OCI-LY7 (cell line): ENCODE measurements around the gene CELA3B. TPM values are rescaled to one million over a fixed set of nuclear protein-coding genes. Genes with fewer than 3 reads are reported as not detected.
"Not testable (repeated sequence)": the region's sequence is repeated elsewhere in the genome, so short reads cannot be mapped to it uniquely, and the experiment has no call there.

Experiments
- BruUV-seq: library from RNA; stranded (reverse); fragments of 400-500 nt; replicated peaks from 2 replicates; lab custom pipeline; 2021; lab: Mats Ljungman, UMichigan
- CTCF ChIA-PET: fragments of 300-600 bp; sonication (Branson Sonifier 250); formaldehyde crosslinking; loops from one replicate; lab custom pipeline; 2022; ENCODE audit warnings: antibody characterized with exemption; ENCODE audit not compliant: unreplicated experiment; lab: Charles Lee
- POLR2A ChIA-PET: fragments of 300-600 bp; sonication (Branson Sonifier 250); formaldehyde crosslinking; loops from one replicate; lab custom pipeline; 2022; ENCODE audit warnings: antibody characterized with exemption; lab: Charles Lee
- DNase-seq: peaks from one replicate; pipeline ENCODE4 v3.0.0-alpha.2; 2015; ENCODE audit warnings: low spot score
- H2AFZ ChIP-seq: fragments of 200-600 bp; sonication (generic), shearing (Covaris generic); 2 replicates; pipeline ENCODE4 v1.6.1; 2014; ENCODE audit warnings: mild to moderate bottlenecking, antibody characterized with exemption, low read length, moderate library complexity
- H3K27ac ChIP-seq: fragments of 200-600 bp; sonication (generic); 2 replicates; pipeline ENCODE4 v1.5.1; 2014; ENCODE audit warnings: mixed run types, low read depth, mild to moderate bottlenecking, moderate library complexity, low read length, inconsistent platforms; ENCODE audit not compliant: poor library complexity, severe bottlenecking
- H3K36me3 ChIP-seq: fragments of 200-600 bp; sonication (generic); 2 replicates; pipeline ENCODE4 v1.6.1; 2014; ENCODE audit warnings: mild to moderate bottlenecking, antibody characterized with exemption, low read length, moderate library complexity, mixed read lengths; ENCODE audit not compliant: insufficient read depth
- H3K4me1 ChIP-seq: fragments of 200-600 bp; sonication (generic); 2 replicates; pipeline ENCODE4 v1.5.1; 2014; ENCODE audit warnings: mild to moderate bottlenecking, low read length; ENCODE audit not compliant: insufficient read depth, poor library complexity, severe bottlenecking
- H3K4me2 ChIP-seq: fragments of 200-600 bp; sonication (generic); 2 replicates; pipeline ENCODE4 v1.6.1; 2014; ENCODE audit warnings: mild to moderate bottlenecking, low read length
- H3K4me3 ChIP-seq: fragments of 200-600 bp; sonication (generic); 2 replicates; pipeline ENCODE4 v1.5.1; 2014; ENCODE audit warnings: mild to moderate bottlenecking, low read depth, low read length; ENCODE audit not compliant: poor library complexity, severe bottlenecking
- H3K79me2 ChIP-seq: fragments of 200-600 bp; sonication (generic); 2 replicates; pipeline ENCODE4 v1.6.1; 2016; ENCODE audit warnings: low read depth, mild to moderate bottlenecking, low read length, moderate library complexity, mixed read lengths; ENCODE audit not compliant: insufficient read depth
- H3K9me2 ChIP-seq: fragments of 200-600 bp; sonication (generic); 2 replicates; pipeline ENCODE4 v1.6.1; 2016; ENCODE audit warnings: mild to moderate bottlenecking, low read length, mixed read lengths; ENCODE audit not compliant: insufficient read depth
- H3K9me3 ChIP-seq: fragments of 200-600 bp; sonication (generic); 2 replicates; pipeline ENCODE4 v1.6.1; 2014; ENCODE audit warnings: mild to moderate bottlenecking, mixed run types, low read length, mixed read lengths
- H4K20me1 ChIP-seq: fragments of 200-600 bp; sonication (generic); 2 replicates; pipeline ENCODE4 v1.6.1; 2014; ENCODE audit warnings: mild to moderate bottlenecking, antibody characterized with exemption, low read length, moderate library complexity, mixed read lengths; ENCODE audit not compliant: insufficient read depth
- intact Hi-C: fragments of 100-400 bp; cut with micrococcal nuclease; formaldehyde crosslinking; loops from one replicate; pipeline ENCODE4 v1.10.0; 2022; ENCODE audit not compliant: unreplicated experiment
- total RNA-seq, 2 experiments: library from RNA; depleted of rRNA in 1 of 2; stranded (reverse); fragments of >200 nt in 1 of 2; shearing (Covaris generic) in 1 of 2; gene quantifications; 2 replicates each; pipeline ENCODE4 v1.2.3, GENCODE V29; 2014 to 2022

CELA3B gene
- total RNA-seq, 2 experiments from 2014 or later = not detected

DNA sequence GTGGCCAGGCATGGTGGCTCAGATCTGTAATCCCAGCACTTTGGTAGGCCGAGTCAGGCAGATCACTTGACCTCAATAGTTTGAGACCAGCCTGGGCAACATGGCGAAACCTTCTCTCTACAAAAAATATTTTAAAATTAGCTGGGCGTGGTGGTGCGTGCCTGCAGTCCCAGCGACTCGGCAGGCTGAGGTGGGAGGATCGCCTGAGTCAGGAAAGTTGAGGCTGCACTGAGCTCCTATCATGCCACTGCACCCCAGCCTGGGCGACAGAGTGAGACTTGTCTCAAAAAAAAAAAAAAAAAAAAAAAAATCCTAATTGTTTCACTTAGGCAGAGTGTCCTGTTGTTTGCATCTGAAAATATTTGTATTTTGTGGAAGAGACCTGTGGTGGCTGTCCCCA is 17.9 kb downstream of the CELA3B start:
- CTCF ChIA-PET, H3K27ac ChIP-seq, H3K4me3 ChIP-seq: not testable (repeated sequence)

DNA sequence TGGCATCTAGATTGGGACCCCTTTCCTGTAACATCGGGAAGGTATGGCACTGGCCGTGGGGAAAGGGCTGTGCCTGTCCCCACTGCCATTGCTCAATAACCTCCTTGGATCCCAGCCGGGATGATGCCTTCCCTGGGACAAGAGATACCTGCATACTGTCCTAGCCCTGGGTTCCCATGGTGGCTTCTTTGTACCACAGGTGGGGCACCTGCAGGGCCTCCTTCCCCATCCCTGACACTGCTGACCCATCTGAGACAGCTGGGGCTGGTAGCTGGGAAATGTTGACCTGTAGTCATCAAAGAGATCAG is 19.8 kb downstream of the CELA3B start:
- H3K4me1 ChIP-seq, H3K9me3 ChIP-seq, H3K36me3 ChIP-seq, BruUV-seq, CTCF ChIA-PET, DNase-seq, H2AFZ ChIP-seq, H3K27ac ChIP-seq, H4K20me1 ChIP-seq, intact Hi-C loops, H3K9me2 ChIP-seq, H3K4me3 ChIP-seq, H3K79me2 ChIP-seq, H3K4me2 ChIP-seq: not testable (repeated sequence)
- POLR2A ChIA-PET = interaction anchor here (0.6 kb wide), 1 partner anchor 391 kb away, joined by 3 read pairs; no protein-coding TSS in a partner anchor

More for the DNA sequence above, 17.9 kb downstream of the CELA3B start:
- H3K9me3 ChIP-seq, H3K36me3 ChIP-seq, H3K9me2 ChIP-seq, BruUV-seq, H2AFZ ChIP-seq, H3K4me1 ChIP-seq, intact Hi-C loops, H4K20me1 ChIP-seq, DNase-seq, H3K79me2 ChIP-seq, H3K4me2 ChIP-seq: not testable (repeated sequence)
- POLR2A ChIA-PET = interaction anchor here (0.7 kb wide), 1 partner anchor 213 kb away, joined by 7 read pairs; no protein-coding TSS in a partner anchor

DNA sequence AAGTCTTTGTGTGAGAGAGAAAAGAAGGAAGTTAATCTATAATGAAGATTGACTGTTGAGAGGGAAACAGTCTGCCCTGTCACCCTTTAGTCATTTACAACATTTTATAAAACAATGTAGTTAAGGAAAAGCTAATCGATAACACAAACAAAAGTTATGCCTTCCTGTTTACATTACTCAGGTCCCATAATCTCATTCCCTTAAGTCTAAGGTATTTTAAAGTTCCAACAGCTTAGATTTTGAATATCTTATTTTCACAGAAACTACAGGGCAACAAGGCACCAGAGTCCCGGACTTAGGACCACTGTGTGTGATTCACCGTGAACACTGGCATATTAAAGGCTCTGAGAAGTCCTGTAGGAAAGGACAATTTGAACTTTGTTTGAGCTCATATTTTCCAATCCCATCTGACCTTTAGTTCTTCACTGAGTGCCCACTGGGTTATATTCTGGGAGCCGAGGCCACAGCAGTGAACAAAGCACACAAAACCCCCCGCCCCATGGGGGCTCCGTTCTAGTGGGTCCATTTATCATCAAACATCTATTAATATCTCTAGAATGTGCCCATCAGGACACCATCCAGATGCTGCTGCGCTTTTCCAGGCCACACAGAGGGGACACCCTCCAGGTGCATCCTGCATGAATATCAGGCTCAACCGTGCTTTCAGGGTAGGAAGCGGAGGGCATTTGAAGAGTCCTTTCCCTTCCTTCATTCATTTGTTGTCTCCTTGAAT is 21.2 kb downstream of the CELA3B start:
- DNase-seq, H3K4me2 ChIP-seq, intact Hi-C loops, CTCF ChIA-PET, H3K4me1 ChIP-seq, H3K79me2 ChIP-seq, BruUV-seq, H3K9me2 ChIP-seq, H4K20me1 ChIP-seq, POLR2A ChIA-PET, H3K36me3 ChIP-seq, H3K4me3 ChIP-seq, H3K9me3 ChIP-seq, H2AFZ ChIP-seq, H3K27ac ChIP-seq: not testable (repeated sequence)

DNA sequence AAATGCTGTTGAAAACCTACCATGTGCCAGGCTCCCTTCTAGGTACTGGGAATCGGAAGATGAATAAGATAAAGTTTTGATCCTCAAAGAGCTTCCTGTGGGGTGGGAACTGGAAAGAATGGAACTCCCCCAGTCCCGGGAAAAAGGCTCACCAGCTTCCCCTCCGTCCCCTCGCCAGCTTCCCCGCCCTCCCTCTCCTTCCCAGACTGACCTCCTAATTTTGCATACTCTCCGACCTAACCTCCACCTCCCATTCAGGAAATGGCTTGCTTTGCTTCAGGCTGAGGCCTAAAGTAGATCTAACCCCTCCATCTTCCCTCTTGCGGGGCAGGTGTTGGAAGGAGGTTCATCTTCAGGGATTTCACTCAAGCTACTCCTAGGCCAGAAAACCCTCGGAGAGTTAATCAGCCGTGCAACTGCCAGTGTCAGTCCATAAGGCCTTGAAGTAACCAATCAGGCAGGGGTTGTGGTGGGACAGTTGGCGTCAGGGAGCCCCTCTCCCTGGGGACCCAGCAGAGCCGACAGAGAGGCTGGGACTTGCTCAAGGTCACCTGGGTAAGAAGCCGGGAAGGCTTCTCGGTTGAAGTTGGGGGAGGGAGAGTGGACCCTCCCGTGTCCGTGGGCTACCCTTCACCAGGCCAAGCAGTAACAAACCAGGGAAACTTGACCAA is 21.9 kb downstream of the CELA3B start:
- H3K27ac ChIP-seq, POLR2A ChIA-PET, H3K9me3 ChIP-seq, DNase-seq, H3K4me2 ChIP-seq, H3K9me2 ChIP-seq, CTCF ChIA-PET, H3K4me3 ChIP-seq, BruUV-seq, H3K4me1 ChIP-seq, intact Hi-C loops, H3K36me3 ChIP-seq, H3K79me2 ChIP-seq, H4K20me1 ChIP-seq, H2AFZ ChIP-seq: not testable (repeated sequence)

DNA sequence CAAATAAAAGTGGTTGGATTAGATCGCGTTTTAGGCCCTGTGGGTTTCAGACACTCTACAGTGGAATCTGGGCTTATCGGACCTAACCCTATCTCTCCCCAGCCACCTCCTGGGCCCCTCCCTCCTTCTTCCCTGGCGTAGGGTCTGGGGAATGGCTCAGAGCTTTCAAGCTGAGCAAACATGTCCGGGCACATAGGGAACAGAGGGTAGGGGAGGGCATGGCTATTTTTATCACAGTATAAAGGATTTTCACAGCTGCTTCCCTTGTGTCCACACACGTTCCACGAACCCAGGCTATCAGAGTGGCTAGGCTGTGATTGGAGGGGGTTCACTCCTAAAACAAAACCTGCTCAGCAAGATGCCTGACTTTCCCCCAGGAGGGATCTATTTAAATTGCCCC is 22.8 kb downstream of the CELA3B start:
- H3K79me2 ChIP-seq, H3K4me1 ChIP-seq, H3K4me3 ChIP-seq, H3K4me2 ChIP-seq, intact Hi-C loops, H3K9me3 ChIP-seq, H3K27ac ChIP-seq, H4K20me1 ChIP-seq, BruUV-seq, H3K9me2 ChIP-seq, H3K36me3 ChIP-seq, CTCF ChIA-PET, POLR2A ChIA-PET, DNase-seq, H2AFZ ChIP-seq: not testable (repeated sequence)
